ENCODE measurements around the gene MOBP. TPM values are rescaled to one million over a fixed set of nuclear protein-coding genes. Genes with fewer than 3 reads are reported as not detected.

Gene MOBP
- total and polyA plus RNA-seq, 4 donors = not detected

DNA sequence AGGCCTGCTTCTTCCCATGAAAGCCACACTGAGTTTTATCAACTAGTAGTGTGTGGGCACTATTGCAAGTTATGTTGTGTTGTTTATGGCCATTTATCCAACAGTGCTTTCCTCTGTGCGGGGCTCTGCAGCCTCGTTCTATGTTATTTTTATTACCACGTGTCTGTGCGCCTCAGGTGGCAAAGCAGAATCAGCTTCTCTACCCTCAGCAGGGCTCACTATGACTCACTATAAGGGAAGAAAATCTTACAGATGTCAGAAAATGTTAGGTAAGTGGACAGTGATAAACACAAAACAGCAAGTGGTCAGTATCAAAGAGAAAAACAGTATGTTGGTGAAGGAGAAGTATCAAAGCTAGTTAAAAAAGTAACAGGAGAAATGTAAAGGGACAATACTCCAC is 61.4 kb downstream of the MOBP start:
- no peak for DNase-seq (ENCODE audit: low spot score)
- H3K36me3 ChIP-seq (ENCODE audit: control insufficient read depth in 4 of 4, insufficient read depth in 3 of 4, low read depth in 1 of 4, low read length in 3 of 4) = no peaks in the 10 kb centered on the region
- TF ChIP-seq RAD21 (IDR thresholded peaks at IDR 0.05) = no peak
- TF ChIP-seq, protein P1, sequence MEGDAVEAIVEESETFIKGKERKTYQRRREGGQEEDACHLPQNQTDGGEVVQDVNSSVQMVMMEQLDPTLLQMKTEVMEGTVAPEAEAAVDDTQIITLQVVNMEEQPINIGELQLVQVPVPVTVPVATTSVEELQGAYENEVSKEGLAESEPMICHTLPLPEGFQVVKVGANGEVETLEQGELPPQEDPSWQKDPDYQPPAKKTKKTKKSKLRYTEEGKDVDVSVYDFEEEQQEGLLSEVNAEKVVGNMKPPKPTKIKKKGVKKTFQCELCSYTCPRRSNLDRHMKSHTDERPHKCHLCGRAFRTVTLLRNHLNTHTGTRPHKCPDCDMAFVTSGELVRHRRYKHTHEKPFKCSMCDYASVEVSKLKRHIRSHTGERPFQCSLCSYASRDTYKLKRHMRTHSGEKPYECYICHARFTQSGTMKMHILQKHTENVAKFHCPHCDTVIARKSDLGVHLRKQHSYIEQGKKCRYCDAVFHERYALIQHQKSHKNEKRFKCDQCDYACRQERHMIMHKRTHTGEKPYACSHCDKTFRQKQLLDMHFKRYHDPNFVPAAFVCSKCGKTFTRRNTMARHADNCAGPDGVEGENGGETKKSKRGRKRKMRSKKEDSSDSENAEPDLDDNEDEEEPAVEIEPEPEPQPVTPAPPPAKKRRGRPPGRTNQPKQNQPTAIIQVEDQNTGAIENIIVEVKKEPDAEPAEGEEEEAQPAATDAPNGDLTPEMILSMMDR (IDR thresholded peaks at IDR 0.05; ENCODE audit: low read depth, low read length, missing input control) = no peak
- TF ChIP-seq, protein P2, sequence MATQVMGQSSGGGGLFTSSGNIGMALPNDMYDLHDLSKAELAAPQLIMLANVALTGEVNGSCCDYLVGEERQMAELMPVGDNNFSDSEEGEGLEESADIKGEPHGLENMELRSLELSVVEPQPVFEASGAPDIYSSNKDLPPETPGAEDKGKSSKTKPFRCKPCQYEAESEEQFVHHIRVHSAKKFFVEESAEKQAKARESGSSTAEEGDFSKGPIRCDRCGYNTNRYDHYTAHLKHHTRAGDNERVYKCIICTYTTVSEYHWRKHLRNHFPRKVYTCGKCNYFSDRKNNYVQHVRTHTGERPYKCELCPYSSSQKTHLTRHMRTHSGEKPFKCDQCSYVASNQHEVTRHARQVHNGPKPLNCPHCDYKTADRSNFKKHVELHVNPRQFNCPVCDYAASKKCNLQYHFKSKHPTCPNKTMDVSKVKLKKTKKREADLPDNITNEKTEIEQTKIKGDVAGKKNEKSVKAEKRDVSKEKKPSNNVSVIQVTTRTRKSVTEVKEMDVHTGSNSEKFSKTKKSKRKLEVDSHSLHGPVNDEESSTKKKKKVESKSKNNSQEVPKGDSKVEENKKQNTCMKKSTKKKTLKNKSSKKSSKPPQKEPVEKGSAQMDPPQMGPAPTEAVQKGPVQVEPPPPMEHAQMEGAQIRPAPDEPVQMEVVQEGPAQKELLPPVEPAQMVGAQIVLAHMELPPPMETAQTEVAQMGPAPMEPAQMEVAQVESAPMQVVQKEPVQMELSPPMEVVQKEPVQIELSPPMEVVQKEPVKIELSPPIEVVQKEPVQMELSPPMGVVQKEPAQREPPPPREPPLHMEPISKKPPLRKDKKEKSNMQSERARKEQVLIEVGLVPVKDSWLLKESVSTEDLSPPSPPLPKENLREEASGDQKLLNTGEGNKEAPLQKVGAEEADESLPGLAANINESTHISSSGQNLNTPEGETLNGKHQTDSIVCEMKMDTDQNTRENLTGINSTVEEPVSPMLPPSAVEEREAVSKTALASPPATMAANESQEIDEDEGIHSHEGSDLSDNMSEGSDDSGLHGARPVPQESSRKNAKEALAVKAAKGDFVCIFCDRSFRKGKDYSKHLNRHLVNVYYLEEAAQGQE (IDR thresholded peaks at IDR 0.05) = no peak
- TF ChIP-seq, protein P3, sequence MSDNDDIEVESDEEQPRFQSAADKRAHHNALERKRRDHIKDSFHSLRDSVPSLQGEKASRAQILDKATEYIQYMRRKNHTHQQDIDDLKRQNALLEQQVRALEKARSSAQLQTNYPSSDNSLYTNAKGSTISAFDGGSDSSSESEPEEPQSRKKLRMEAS (IDR thresholded peaks at IDR 0.05) = no peak
- no peak for TF ChIP-seq RXRA (IDR thresholded peaks at IDR 0.05)
- no peak for TF ChIP-seq TAF1 (conservative IDR thresholded peaks at IDR 0.05)
- TF ChIP-seq, protein P4, sequence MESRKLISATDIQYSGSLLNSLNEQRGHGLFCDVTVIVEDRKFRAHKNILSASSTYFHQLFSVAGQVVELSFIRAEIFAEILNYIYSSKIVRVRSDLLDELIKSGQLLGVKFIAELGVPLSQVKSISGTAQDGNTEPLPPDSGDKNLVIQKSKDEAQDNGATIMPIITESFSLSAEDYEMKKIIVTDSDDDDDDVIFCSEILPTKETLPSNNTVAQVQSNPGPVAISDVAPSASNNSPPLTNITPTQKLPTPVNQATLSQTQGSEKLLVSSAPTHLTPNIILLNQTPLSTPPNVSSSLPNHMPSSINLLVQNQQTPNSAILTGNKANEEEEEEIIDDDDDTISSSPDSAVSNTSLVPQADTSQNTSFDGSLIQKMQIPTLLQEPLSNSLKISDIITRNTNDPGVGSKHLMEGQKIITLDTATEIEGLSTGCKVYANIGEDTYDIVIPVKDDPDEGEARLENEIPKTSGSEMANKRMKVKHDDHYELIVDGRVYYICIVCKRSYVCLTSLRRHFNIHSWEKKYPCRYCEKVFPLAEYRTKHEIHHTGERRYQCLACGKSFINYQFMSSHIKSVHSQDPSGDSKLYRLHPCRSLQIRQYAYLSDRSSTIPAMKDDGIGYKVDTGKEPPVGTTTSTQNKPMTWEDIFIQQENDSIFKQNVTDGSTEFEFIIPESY (IDR thresholded peaks at IDR 0.05) = no peak
- TF ChIP-seq EGR1 (IDR thresholded peaks at IDR 0.05; ENCODE audit: low read depth in 2 of 2) = no peak
- no peak for TF ChIP-seq NR2F2 (IDR thresholded peaks at IDR 0.05)
- no peak for TF ChIP-seq FOXA2 (IDR thresholded peaks at IDR 0.05)
- TF ChIP-seq, protein P5, sequence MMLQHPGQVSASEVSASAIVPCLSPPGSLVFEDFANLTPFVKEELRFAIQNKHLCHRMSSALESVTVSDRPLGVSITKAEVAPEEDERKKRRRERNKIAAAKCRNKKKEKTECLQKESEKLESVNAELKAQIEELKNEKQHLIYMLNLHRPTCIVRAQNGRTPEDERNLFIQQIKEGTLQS (IDR thresholded peaks at IDR 0.05) = no peak
- TF ChIP-seq GABPA (IDR thresholded peaks at IDR 0.05 in 1 of 2, conservative IDR thresholded peaks at IDR 0.05 in 1 of 2) = no peak
- no peak for TF ChIP-seq YY1 (IDR thresholded peaks at IDR 0.05)
- no peak for TF ChIP-seq JUND (IDR thresholded peaks at IDR 0.05)
- no peak for TF ChIP-seq HNF4G (IDR thresholded peaks at IDR 0.05)
- no peak overlapping the region for H3K27ac ChIP-seq (ENCODE audit: low read depth in 1 of 2, low read length in 2 of 2)
- no peaks in the 10 kb centered on the region for H3K4me1 ChIP-seq (ENCODE audit: control insufficient read depth in 4 of 4, insufficient read depth in 4 of 4, low read length in 3 of 4)
- H3K9me3 ChIP-seq (ENCODE audit: control insufficient read depth in 4 of 4, low read length in 3 of 4) = peaks cover 0 to 3% (median 1%) of the 10 kb centered on the region in 4 donors
- no peaks in the 10 kb centered on the region for H3K27me3 ChIP-seq (ENCODE audit: control insufficient read depth in 4 of 4, insufficient read depth in 4 of 4, low read length in 3 of 4)
- H3K4me3 ChIP-seq (ENCODE audit: low read depth in 1 of 3, low read length in 3 of 3) = no peak overlapping the region
- no peak overlapping the region for H3K9ac ChIP-seq (ENCODE audit: low read depth in 1 of 2, low read length in 2 of 2)
- WGBS = 85% methylated on average over 4 of the region's 4 CpGs

DNA sequence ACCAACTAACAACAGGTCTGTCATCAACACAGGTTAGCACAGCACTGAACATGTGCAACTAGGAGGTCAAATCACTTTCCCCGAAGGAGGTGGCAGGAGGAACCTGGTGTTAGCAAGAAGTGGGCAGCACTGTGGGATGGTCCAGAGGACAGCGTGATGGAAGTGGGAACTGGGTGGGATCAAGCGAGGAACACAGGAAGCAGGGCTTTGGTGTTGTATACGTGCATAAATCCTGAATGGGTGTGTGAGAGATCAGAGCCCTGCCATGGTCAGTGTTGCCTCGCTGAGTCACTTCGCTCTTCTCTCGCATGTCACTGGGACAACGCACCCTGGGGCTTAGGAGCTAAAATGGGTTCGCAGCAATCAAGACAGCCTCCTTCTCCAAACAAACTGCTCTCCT is 62.1 kb downstream of the MOBP start:
- H3K4me1 ChIP-seq (ENCODE audit: control insufficient read depth in 4 of 4, insufficient read depth in 4 of 4, low read length in 3 of 4) = no peaks in the 10 kb centered on the region
- no peak overlapping the region for H3K9ac ChIP-seq (ENCODE audit: low read depth in 1 of 2, low read length in 2 of 2)
- peaks cover 0 to 2% (median 0%) of the 10 kb centered on the region in 4 donors for H3K27me3 ChIP-seq (ENCODE audit: control insufficient read depth in 4 of 4, insufficient read depth in 4 of 4, low read length in 3 of 4)
- no peak overlapping the region for H3K27ac ChIP-seq (ENCODE audit: low read depth in 1 of 2, low read length in 2 of 2)
- DNase-seq (ENCODE audit: low spot score) = no peak
- no peak overlapping the region for H3K4me3 ChIP-seq (ENCODE audit: low read depth in 1 of 3, low read length in 3 of 3)
- H3K36me3 ChIP-seq (ENCODE audit: control insufficient read depth in 4 of 4, insufficient read depth in 3 of 4, low read depth in 1 of 4, low read length in 3 of 4) = no peaks in the 10 kb centered on the region
- WGBS = 78% methylated on average over 9 of the region's 9 CpGs
- no peaks in the 10 kb centered on the region for H3K9me3 ChIP-seq (ENCODE audit: control insufficient read depth in 4 of 4, low read length in 3 of 4)
- TF ChIP-seq FOXA2 (IDR thresholded peaks at IDR 0.05) (no peak), TAF1 (conservative IDR thresholded peaks at IDR 0.05) (no peak), FOXA1 (IDR thresholded peaks at IDR 0.05) (no peak), SP1 (IDR thresholded peaks at IDR 0.05) (no peak), HNF4G (IDR thresholded peaks at IDR 0.05) (no peak), NR2F2 (IDR thresholded peaks at IDR 0.05) (no peak), EGR1 (IDR thresholded peaks at IDR 0.05; ENCODE audit: low read depth in 2 of 2) (no peak)
- TF ChIP-seq, protein P3 (IDR thresholded peaks at IDR 0.05) = no peak
- TF ChIP-seq, protein P1 (IDR thresholded peaks at IDR 0.05; ENCODE audit: low read depth, low read length, missing input control) = no peak
- TF ChIP-seq, protein P5 (IDR thresholded peaks at IDR 0.05) = no peak
- TF ChIP-seq, protein P4 (IDR thresholded peaks at IDR 0.05) = no peak
